HG03097 (cell line): ENCODE measurements around the gene SIRT5.

Experiments
- ATAC-seq: cut with Tn5 transposase; IDR thresholded peaks from one replicate; pipeline ENCODE4 v1.9.1; 2021; ENCODE audit not compliant: unreplicated experiment, low FRiP score

SIRT5 gene

GRCh38 chr6:13624871-13625288 lies 50.5 kb downstream of the SIRT5 start:
- ATAC-seq = no peak

GRCh38 chr6:13629459-13630116 lies 55.2 kb downstream of the SIRT5 start:
- no peak for ATAC-seq

- ATAC-seq = no peak
Measured at GRCh38 chr6:13630499-13630898, 56.1 kb downstream of the SIRT5 start.

- ATAC-seq = no peak
Measured at GRCh38 chr6:13633343-13633742, 58.9 kb downstream of the SIRT5 start.

GRCh38 chr6:13635948-13636658 lies 61.7 kb downstream of the SIRT5 start:
- no peak for ATAC-seq

GRCh38 chr6:13638014-13638413 lies 63.6 kb downstream of the SIRT5 start:
- no peak for ATAC-seq

- no peak for ATAC-seq
Measured at GRCh38 chr6:13638626-13639025, 64.2 kb downstream of the SIRT5 start.

GRCh38 chr6:13641315-13641714 lies 66.9 kb downstream of the SIRT5 start:
- no peak for ATAC-seq

GRCh38 chr6:13643125-13643524 lies 68.7 kb downstream of the SIRT5 start:
- ATAC-seq = no peak

GRCh38 chr6:13648850-13649249 lies 74.4 kb downstream of the SIRT5 start:
- ATAC-seq = no peak

GRCh38 chr6:13649393-13649792 lies 75.0 kb downstream of the SIRT5 start:
- ATAC-seq = no peak

GRCh38 chr6:13653296-13653695 lies 78.9 kb downstream of the SIRT5 start:
- ATAC-seq = no peak

GRCh38 chr6:13654496-13654895 lies 80.1 kb downstream of the SIRT5 start:
- ATAC-seq = no peak

GRCh38 chr6:13655700-13656099 lies 81.3 kb downstream of the SIRT5 start:
- ATAC-seq = no peak

GRCh38 chr6:13660273-13660672 lies 85.9 kb downstream of the SIRT5 start:
- ATAC-seq = no peak

GRCh38 chr6:13660893-13661292 lies 86.5 kb downstream of the SIRT5 start:
- no peak for ATAC-seq

GRCh38 chr6:13661647-13662046 lies 87.2 kb downstream of the SIRT5 start:
- no peak for ATAC-seq

- ATAC-seq = no peak
Measured at GRCh38 chr6:13662651-13663334, 88.4 kb downstream of the SIRT5 start.

GRCh38 chr6:13663986-13664385 lies 89.6 kb downstream of the SIRT5 start:
- ATAC-seq = no peak
